Calu3 (cell line): Measurements from ENCODE around the gene CCER1. TPM values are rescaled to one million over a fixed set of nuclear protein-coding genes. Genes with fewer than 3 reads are reported as not detected.

Experiments used
- BruUV-seq: library from RNA; stranded (reverse); fragments of 400-500 nt; replicated peaks from 2 replicates; lab custom pipeline; 2021; lab: Mats Ljungman, UMichigan
- CTCF ChIA-PET: fragments of 300-600 bp; sonication (Branson Sonifier 250); formaldehyde crosslinking; loops from one replicate; lab custom pipeline; 2022; ENCODE audit warnings: antibody characterized with exemption; lab: Charles Lee
- DNase-seq: peaks from one replicate; pipeline ENCODE4 v3.0.0; 2022
- H3K27ac Mint-ChIP-seq: one replicate; pipeline ENCODE4 v1.8.0; 2022; ENCODE audit warnings: mixed read lengths; ENCODE audit not compliant: unreplicated experiment
- H3K27me3 Mint-ChIP-seq: one replicate; pipeline ENCODE4 v1.8.0; 2022; ENCODE audit warnings: mixed read lengths; ENCODE audit not compliant: unreplicated experiment
- H3K36me3 Mint-ChIP-seq: one replicate; pipeline ENCODE4 v1.8.0; 2022; ENCODE audit warnings: mild to moderate bottlenecking, moderate library complexity, mixed read lengths; ENCODE audit not compliant: insufficient read depth, unreplicated experiment
- H3K4me1 Mint-ChIP-seq: one replicate; pipeline ENCODE4 v1.8.0; 2022; ENCODE audit warnings: mild to moderate bottlenecking, low read depth, mixed read lengths; ENCODE audit not compliant: unreplicated experiment
- H3K4me3 Mint-ChIP-seq: one replicate; pipeline ENCODE4 v1.8.0; 2022; ENCODE audit warnings: mild to moderate bottlenecking, low read depth, moderate library complexity, mixed read lengths; ENCODE audit not compliant: unreplicated experiment
- H3K9me3 Mint-ChIP-seq: one replicate; pipeline ENCODE4 v1.8.0; 2022; ENCODE audit warnings: low read depth, mixed read lengths; ENCODE audit not compliant: unreplicated experiment
- intact Hi-C: fragments of 100-400 bp; cut with micrococcal nuclease; formaldehyde crosslinking; loops from one replicate; pipeline ENCODE4 v1.10.0; 2022; ENCODE audit not compliant: unreplicated experiment
- total RNA-seq: library from RNA; stranded (reverse); gene quantifications from 2 replicates; pipeline ENCODE4 v1.2.3, GENCODE V29; 2022
- TF ChIP-seq, protein P1 (sequence below): fragments of 200-600 bp; IDR thresholded peaks from one replicate; pipeline ENCODE4 v1.8.0; 2022; ENCODE audit warnings: antibody characterized with exemption; ENCODE audit not compliant: unreplicated experiment

The CCER1 gene
- total RNA-seq, 1 experiment from 2014 or later: not detected

DNA sequence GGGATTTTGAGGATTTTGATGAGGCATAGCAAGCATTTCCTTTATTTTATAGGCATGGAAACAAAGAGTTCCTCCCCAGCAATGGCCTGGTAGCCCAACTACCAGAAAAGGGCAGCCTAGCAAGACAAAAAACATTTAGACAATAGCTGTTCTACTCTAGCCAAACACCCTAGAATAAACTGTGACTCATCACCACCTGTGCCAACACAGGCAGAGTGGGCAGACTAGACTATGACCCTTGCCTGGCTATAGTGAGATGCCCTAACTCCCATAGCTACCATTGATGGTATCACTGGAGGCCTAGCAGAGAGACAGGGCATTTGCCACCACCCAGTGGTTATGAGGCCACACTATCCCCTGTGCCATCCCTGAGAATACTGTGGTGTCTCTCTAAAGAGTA, 15.5 kb upstream of the CCER1 start:
- H3K4me1 Mint-ChIP-seq: peaks cover 14% of the 10 kb centered on the region
- TF ChIP-seq, protein P1, sequence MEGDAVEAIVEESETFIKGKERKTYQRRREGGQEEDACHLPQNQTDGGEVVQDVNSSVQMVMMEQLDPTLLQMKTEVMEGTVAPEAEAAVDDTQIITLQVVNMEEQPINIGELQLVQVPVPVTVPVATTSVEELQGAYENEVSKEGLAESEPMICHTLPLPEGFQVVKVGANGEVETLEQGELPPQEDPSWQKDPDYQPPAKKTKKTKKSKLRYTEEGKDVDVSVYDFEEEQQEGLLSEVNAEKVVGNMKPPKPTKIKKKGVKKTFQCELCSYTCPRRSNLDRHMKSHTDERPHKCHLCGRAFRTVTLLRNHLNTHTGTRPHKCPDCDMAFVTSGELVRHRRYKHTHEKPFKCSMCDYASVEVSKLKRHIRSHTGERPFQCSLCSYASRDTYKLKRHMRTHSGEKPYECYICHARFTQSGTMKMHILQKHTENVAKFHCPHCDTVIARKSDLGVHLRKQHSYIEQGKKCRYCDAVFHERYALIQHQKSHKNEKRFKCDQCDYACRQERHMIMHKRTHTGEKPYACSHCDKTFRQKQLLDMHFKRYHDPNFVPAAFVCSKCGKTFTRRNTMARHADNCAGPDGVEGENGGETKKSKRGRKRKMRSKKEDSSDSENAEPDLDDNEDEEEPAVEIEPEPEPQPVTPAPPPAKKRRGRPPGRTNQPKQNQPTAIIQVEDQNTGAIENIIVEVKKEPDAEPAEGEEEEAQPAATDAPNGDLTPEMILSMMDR: no peak
- H3K36me3 Mint-ChIP-seq: no peaks in the 10 kb centered on the region
- H3K27ac Mint-ChIP-seq: no peak overlapping the region
- BruUV-seq: no TSS peak
- no peaks in the 10 kb centered on the region for H3K9me3 Mint-ChIP-seq
- CTCF ChIA-PET: interaction anchor here (1.2 to 1.4 kb wide), 2 partner anchors 11 to 26 kb away, joined by 4 read pairs; no protein-coding TSS in a partner anchor
- no peaks in the 10 kb centered on the region for H3K27me3 Mint-ChIP-seq
- intact Hi-C loops: no loop called here
- H3K4me3 Mint-ChIP-seq: no peak overlapping the region
- DNase-seq: peak; percentile 30

DNA sequence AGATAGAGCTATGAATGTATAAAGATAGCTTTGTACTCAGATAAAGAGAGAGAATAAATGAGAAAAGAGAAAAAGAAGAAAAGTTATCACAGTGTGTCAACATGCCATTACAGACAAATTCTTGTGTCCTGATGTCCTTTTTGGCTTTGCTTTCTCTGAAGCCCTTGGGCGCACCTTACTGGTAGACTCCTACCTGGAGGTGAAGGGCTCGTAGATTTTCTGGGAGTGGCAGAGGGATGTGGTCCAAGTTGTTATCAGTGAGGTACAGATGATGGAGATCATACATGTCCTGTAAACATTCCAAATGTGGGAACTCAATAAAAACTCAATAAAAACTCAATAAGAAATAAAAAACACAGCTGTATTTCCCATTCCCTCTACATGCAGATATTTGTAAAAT, 14.9 kb upstream of the CCER1 start:
- Mint-ChIP-seq H3K9me3 (no peaks in the 10 kb centered on the region), H3K27me3 (no peaks in the 10 kb centered on the region), H3K27ac (no peak overlapping the region), H3K36me3 (no peaks in the 10 kb centered on the region), H3K4me1 (peaks cover 14% of the 10 kb centered on the region), H3K4me3 (no peak overlapping the region)
- no peak for DNase-seq
- intact Hi-C loops: no loop called here
- no TSS peak for BruUV-seq
- TF ChIP-seq, protein P1: no peak
- CTCF ChIA-PET: interaction anchor here (1.2 to 1.4 kb wide), 2 partner anchors 11 to 25 kb away, joined by 4 read pairs; no protein-coding TSS in a partner anchor

DNA sequence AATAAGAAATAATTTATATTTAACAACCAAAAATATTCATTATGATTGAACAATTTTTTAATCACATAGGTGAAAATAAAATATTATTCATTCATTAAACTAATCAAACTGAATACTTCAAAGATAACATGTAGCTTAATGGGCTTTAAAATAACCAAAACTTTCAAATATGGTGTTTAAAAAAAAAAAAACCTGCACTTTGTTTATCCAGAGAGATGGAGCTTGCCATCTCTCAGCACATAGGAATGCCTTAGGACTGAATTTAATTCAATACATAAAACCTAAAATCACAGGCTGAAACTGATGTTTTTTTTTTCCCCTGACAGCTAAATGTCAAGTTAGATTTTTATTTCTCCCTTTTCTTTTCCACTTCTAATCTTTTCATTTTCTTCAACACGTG, 14.4 kb upstream of the CCER1 start:
- intact Hi-C loops: no loop called here
- TF ChIP-seq, protein P1: no peak
- H3K9me3 Mint-ChIP-seq: no peaks in the 10 kb centered on the region
- CTCF ChIA-PET: interaction anchor here (1.2 kb wide), 1 partner anchor 10 kb away, joined by 4 read pairs; no protein-coding TSS in a partner anchor
- BruUV-seq: no TSS peak
- H3K4me3 Mint-ChIP-seq: no peak overlapping the region
- H3K27ac Mint-ChIP-seq: no peak overlapping the region
- H3K36me3 Mint-ChIP-seq: no peaks in the 10 kb centered on the region
- H3K27me3 Mint-ChIP-seq: no peaks in the 10 kb centered on the region
- DNase-seq: no peak
- peaks cover 9% of the 10 kb centered on the region for H3K4me1 Mint-ChIP-seq

DNA sequence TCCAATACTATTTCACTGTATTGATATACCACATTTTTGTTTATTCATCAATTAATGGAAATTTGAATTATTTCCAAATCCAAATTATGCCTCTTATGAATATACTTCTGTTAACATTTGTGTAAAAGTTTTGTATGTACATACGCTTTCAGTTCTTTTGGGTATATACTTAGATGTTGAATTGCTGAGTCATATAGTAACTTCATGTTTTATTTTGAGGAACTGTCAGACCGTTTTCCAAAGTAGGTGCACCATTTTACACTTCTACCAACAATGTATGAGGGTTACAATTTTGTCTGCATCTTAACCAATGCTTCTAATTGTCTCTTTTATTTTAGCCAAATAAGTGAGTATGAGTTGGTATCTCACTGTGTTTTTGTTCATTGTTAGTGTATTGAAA, 10.2 kb upstream of the CCER1 start:
- H3K9me3 Mint-ChIP-seq: no peaks in the 10 kb centered on the region
- no peak overlapping the region for H3K4me3 Mint-ChIP-seq
- intact Hi-C loops: no loop called here
- TF ChIP-seq, protein P1: no peak
- no TSS peak for BruUV-seq
- no peaks in the 10 kb centered on the region for H3K27me3 Mint-ChIP-seq
- H3K36me3 Mint-ChIP-seq: no peaks in the 10 kb centered on the region
- CTCF ChIA-PET: interaction anchor here (0.5 kb wide), 1 partner anchor 1521 kb away, joined by 5 read pairs; no protein-coding TSS in a partner anchor
- H3K4me1 Mint-ChIP-seq: no peaks in the 10 kb centered on the region
- H3K27ac Mint-ChIP-seq: no peak overlapping the region
- DNase-seq: no peak
